Uterus (tissue), 2 donors: ENCODE results near the gene IPPK.

Source experiments
- CTCF ChIP-seq, 4 experiments: fragments of 200-600 bp in 2 of 4; fragments of 450-650 bp in 2 of 4; sonication (generic) in 2 of 4; IDR thresholded peaks; one replicate each; pipeline ENCODE4 v1.5.1; 2016 to 2019; ENCODE audit warnings: antibody characterized with exemption in 4 of 4, mild to moderate bottlenecking in 2 of 4, moderate library complexity in 1 of 4
- POLR2A ChIP-seq, 2 donors: fragments of 450-650 bp; IDR thresholded peaks; one replicate each; pipeline ENCODE4 v1.6.1; 2016; ENCODE audit warnings: antibody characterized with exemption in 2 of 2, mild to moderate bottlenecking in 1 of 2, moderate library complexity in 1 of 2

- TF ChIP-seq CTCF (IDR thresholded peaks at IDR 0.05) (no peak), POLR2A (IDR thresholded peaks at IDR 0.05) (no peak)
Observed at GRCh38 chr9:92663951-92664350, 6.0 kb downstream of the IPPK start.
